ENCODE measurements around the gene LILRB3.

The LILRB3 gene

GRCh38 chr19:54257116-54257480 lies 34.3 kb upstream of the LILRB3 start, which contains the start of gene LILRB5:
Gene LILRB5 (minus strand): TSS chr19:54257273. CDS start chr19:54257193, 80 bp downstream.
- peak; percentile 67 for DNase-seq (ENCODE audit: low spot score)

GRCh38 chr19:54256250-54257115 lies 33.7 kb upstream of the LILRB3 start:
- TF ChIP-seq, protein P1, sequence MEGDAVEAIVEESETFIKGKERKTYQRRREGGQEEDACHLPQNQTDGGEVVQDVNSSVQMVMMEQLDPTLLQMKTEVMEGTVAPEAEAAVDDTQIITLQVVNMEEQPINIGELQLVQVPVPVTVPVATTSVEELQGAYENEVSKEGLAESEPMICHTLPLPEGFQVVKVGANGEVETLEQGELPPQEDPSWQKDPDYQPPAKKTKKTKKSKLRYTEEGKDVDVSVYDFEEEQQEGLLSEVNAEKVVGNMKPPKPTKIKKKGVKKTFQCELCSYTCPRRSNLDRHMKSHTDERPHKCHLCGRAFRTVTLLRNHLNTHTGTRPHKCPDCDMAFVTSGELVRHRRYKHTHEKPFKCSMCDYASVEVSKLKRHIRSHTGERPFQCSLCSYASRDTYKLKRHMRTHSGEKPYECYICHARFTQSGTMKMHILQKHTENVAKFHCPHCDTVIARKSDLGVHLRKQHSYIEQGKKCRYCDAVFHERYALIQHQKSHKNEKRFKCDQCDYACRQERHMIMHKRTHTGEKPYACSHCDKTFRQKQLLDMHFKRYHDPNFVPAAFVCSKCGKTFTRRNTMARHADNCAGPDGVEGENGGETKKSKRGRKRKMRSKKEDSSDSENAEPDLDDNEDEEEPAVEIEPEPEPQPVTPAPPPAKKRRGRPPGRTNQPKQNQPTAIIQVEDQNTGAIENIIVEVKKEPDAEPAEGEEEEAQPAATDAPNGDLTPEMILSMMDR (IDR thresholded peaks at IDR 0.05): no peak
- peak; percentile 55 for DNase-seq (ENCODE audit: low spot score)
- H3K27ac ChIP-seq: peak overlapping the region in 1 of 2 donors; percentile 67
- H3K4me3 ChIP-seq: peak overlapping the region; percentile 53

More at GRCh38 chr19:54257116-54257480, 34.3 kb upstream of the LILRB3 start, which contains the start of gene LILRB5:
- TF ChIP-seq, protein P1 (IDR thresholded peaks at IDR 0.05): no peak
- Histone ChIP-seq H3K27ac (peak within 1 kb of the TSS in 1 of 2 donors; percentile 67), H3K4me3 (peak within 1 kb of the TSS; percentile 53)

GRCh38 chr19:54255105-54255775 lies 32.4 kb upstream of the LILRB3 start:
- peak overlapping the region; percentile 53 for H3K4me3 ChIP-seq
- H3K27ac ChIP-seq: no peak overlapping the region
- TF ChIP-seq, protein P1 (IDR thresholded peaks at IDR 0.05): no peak
- DNase-seq (ENCODE audit: low spot score): peak; percentile 58

DNA sequence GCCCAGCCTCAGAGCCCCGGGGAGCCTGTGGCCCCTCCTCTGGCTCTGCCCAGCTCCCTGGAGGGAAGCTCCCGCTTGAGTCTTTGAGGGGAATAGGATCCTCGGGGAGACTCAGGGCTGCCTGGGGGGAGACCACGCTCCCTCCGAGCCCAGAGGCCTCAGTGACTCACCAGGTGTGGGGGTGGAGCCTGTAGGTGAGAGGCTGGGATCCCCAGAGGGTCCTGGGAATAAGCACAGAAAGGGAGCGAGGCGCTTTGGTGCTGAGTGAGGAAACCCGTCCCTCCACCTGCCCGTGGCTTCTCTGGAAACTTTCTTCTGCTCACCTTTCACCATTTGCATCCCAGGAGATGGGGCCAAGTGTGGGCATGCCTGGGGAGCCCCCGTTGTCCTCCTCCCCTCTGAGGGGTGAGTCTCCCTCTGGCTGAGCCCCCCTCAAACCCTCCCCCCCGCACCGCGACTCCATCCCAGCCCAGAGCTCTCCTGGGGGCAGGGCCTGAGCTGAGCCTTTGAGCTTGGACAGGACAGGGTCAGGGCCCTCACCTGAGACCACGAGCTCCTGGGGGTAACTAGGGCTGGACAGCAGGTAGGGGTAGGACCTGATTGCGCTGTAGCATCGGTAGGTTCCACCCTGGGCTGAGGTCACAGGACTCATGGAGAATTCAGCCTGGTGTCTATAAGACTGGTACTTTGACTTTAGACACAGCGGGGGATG lies 31.5 kb upstream of the LILRB3 start:
- TF ChIP-seq, protein P1 (IDR thresholded peaks at IDR 0.05): no peak
- no peak overlapping the region for H3K4me3 ChIP-seq
- DNase-seq (ENCODE audit: low spot score): peak; percentile 68
- H3K27ac ChIP-seq: peak overlapping the region in 1 of 2 donors; percentile 6

DNA sequence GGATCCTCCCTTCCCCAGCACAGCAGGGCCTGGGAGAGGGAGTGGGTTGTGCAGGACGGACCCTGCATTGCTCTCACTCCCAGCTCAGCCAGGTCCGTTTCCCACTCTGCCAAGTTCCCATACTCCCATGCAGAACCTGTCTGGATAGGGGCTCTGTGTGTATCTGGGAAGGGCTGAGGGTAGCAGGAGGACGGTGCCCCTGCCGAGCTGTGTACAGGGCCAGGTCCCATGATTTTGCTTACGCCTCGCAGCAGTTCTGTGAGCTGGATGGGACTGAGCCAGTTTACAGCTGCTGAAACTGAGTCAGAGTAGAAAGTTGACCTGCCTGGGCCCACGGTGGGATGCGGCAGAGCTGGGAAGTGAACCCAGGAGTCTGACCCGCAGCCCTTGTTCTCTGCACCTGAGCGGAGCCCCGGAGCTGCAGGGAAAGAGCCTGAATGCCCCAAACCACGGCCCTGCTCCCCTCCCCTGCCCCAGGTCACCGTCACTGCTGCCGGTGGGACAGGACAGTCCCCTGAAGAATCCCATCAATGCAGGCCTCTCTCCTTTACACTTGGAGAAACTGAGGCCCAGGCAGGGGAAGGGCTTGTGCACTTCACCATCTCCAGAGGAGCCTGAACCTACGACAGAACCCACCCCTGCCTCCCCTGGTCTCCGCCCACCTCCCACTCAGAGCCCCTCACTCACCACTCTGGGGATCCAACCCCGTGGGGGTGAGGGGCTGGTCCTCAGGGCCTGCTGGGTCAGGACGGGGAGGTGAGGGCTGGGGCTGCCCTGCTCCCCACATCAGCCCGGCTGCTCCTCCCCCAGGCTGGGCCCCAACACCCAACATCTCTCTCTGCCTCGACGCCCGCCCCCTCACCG lies 30.8 kb upstream of the LILRB3 start:
- H3K27ac ChIP-seq: no peak overlapping the region
- no peak overlapping the region for H3K4me3 ChIP-seq
- TF ChIP-seq, protein P1 (IDR thresholded peaks at IDR 0.05): no peak
- DNase-seq (ENCODE audit: low spot score): peak; percentile 52

DNA sequence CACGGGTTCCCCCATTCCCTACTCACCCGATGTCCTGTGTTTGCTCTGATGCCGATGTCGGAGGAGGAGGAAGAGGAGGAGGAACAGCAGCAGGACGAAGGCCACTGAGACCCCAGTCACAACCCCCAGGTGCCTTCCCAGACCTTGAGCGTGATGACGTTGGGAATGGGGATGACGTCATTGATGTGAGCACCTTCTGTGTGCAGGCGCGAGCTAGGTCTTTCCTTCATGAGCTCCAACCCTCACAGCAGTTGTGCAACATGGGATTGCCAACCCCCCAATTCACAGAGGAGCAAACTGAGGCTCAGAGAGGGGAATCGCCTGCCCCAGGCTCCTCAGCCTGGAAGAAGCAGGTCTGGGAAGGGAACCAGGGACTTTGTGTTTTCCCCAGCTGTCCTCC lies 30.0 kb upstream of the LILRB3 start:
- no peak overlapping the region for H3K27ac ChIP-seq
- H3K4me3 ChIP-seq: no peak overlapping the region
- DNase-seq (ENCODE audit: low spot score): peak; percentile 45
- TF ChIP-seq, protein P1 (IDR thresholded peaks at IDR 0.05): no peak
